HG03520 (cell line): ENCODE data around the gene CNTNAP2.
A peak's percentile ranks its signal among the peaks of the same experiment; 100 is the strongest.
"Not testable (repeated sequence)": the region's sequence is repeated elsewhere in the genome, so short reads cannot be mapped to it uniquely, and the experiment has no call there.

Source experiments
- ATAC-seq: cut with Tn5 transposase; IDR thresholded peaks from one replicate; pipeline ENCODE4 v1.9.1; 2021; ENCODE audit warnings: mild to moderate bottlenecking, moderate library complexity; ENCODE audit not compliant: unreplicated experiment

Gene CNTNAP2

DNA sequence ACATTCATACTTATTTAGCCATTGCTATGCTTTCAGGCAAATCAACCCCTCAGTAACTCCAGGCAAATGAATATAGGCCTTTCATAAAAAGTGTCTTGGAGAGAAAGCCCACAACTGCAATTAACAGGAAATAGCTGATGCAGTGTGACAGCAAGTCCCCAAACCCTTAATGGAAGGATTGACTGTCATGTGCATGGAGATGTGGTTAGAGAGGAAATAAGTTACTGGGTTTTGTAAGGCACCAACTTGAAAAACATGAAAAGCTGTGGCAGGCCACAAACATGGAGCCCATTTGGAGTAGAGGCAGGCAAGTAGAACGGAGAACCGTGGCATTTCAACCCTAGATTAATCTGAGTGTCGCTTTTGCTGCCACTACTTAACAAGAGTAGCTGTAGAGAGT lies 1924.6 kb downstream of the CNTNAP2 start:
- no peak for ATAC-seq

DNA sequence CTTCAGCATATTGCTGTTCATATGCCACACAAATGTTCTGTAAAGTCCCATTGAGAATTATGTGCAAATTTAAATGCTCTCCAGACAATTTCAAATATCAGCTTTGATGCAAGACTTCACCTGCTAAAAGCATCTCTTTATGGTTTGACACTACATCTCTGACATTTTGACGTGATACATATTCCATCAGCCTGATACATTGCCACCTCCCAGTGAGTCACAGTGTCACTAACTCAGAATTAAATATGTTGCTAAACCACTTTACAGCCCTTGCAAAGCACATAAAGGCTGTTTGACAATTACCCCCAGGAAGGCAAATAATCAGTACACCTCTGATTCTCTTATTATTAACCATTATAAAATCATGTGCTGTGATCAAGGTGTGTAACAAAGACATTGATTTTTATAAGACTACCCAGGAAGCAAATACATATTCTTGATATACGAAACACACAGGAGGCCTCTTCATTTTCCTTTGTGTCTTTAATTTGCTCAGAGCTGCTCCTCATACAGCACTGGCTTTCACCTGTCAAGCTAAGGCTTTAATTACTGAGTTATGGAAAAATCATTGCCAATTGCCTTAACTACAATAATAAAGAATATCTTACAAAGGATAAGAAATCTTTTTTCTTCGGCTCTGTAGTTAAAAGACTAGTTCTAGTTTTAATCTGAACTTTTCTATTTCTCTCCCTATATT lies 1926.5 kb downstream of the CNTNAP2 start:
- ATAC-seq = no peak

DNA sequence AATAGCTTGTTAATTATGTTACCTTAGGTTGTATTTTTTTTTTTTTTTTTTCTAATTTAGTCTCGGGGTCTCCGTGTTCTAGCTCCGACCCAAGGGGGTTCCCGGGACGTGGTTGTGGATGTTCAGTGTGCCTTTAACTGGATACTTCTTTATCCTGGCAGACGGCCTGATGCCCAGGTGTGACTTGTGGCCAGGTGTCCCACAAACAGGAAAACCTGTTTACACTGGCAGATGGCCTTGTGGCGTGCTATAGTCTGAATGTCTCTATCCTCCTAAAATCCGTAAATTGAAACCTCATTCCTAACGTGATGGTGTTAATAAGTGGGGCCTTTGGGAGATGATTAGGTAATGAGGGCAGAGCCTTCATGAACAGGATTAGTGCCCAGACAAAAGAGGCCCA lies 1927.6 kb downstream of the CNTNAP2 start:
- ATAC-seq = no peak

DNA sequence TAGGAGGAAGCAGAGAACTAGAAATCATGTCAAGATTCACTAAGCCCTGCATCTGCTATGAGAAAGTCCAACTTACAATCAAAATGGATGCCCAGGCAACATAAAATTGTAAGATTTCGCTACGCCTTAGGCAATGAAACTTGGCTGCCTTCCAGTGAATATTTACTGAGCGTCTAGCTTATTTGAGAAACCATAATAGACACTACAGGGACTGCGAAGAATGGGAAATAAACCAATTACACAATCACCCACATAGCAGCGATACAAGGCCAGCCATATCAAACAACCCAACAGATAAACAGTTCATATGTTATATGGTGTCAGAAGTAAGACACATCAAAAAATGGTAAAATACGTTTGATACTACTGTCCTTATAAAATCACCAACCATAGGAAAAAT lies 1928.9 kb downstream of the CNTNAP2 start:
- no peak for ATAC-seq

DNA sequence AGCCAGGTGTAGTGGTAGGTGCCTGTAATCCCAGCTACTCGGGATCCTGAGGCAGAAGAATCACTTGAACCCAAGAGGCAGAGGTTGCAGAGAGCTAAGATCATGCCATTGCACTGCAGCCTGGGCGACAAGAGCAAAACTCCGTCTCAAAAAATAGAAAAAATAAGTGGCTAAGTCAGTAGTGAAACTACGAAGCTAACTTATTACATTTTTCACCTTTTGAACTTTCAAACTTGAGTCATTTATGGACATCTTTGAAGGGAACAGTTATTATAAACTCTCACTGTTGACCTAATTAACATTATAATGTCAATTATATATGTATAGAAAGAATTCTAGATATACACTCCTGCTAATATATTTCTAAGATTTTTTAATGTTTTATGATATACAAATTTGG lies 1932.5 kb downstream of the CNTNAP2 start:
- ATAC-seq = peak; percentile 64

DNA sequence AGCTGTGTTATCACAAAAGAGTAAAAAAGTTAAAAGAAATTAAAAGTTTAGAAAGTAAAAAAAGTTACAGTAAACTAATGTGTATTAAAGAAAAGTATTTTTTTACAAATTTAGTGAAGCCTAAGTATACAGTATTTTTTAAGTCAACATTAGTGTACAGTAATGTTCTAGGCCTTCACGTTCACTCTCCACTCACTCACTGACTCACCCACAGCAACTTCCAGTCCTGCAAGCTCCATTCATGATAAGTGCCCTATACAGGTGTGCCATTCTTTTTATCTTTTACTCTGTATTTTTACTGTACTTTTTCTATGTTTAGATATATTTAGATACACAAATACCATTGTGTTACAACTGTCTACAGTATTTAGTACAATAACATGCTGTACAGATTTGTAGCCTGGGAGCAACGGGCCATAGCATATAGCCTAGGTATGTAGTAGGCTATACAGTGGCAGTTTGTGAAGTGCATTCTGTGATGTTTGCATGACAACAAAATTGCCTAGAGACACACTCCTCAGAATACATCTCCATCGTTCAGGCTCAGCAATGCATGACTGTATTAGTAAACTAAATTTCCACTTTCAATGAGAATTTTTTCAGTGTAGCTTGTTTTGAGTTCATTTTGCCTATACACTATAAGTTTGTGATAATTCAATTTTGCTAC lies 1934.0 kb downstream of the CNTNAP2 start:
- no peak for ATAC-seq

DNA sequence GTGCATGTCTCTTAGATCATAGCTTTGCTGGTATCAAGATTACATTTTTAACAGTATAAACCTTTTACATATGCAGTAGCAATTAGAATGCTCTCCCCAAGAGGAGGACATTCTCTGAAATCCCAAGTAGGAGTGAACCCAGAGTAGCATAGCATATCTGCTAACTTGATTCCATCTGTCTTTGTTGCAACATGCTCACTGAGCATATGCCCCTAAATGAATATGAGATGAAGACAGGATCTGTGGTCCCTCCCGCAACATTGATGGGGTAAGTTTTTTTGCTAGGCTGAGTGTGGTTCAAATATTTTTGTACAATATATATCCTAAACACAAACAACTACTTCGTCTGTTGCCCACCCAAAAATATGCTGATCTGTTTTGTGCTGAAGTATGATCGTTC lies 1939.8 kb downstream of the CNTNAP2 start:
- ATAC-seq = no peak

DNA sequence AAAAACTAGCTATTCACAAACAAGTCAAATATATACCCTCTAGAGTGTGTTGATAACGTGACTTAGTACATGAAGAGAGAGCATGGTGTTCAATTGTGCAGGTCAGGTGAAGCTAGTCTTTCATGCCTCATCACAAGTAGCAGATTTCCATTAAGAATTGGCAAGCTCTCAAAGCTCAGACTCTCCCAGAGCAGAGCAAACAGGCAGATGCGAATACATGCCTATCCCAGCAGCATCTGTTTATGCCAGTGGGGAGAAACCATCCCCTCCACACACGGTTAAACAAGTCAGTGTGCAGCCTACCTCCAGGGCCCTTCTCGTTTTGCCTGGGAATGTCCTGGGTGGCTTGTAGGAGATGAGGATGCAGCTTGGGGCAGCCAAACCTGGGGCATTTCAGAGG lies 1941.5 kb downstream of the CNTNAP2 start:
- ATAC-seq = no peak

DNA sequence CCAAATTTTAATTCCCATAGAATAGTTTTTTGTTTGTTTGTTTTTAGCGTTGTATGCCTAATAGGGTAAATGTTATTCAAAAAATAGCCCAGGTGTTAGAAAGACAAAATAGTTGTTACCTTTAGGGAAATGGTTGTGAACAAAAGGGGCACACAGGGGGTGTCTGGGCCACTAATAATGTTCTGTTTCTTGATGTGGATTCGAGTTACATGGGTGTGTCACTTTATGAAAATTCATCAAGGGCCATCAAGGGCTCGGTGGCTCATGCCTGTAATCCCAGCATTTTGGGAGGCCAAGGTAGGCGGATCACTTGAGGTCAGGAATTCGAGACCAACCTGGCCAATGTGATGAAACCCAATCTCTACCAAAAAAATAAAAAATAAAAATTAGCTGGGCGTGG lies 1942.2 kb downstream of the CNTNAP2 start:
- no peak for ATAC-seq

DNA sequence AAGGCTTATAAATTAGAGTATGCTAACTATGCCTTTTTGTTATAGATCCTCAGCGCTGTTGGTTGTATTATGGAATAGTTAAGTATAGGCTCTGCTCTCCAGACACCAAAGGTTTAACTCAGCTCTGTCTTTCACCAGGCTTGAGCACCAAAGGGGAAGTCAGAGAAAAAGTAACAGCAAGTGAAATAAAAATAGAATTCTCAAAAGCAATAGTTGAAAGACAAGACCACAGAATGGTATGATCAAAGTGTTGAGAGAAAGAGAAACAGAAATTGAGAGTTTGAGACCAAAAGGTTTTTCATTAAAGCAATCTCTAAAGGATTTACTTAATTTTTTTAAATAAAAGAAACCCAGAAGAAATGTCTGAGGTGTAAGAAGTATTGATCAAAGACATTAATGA lies 1944.1 kb downstream of the CNTNAP2 start:
- ATAC-seq = peak; percentile 91

DNA sequence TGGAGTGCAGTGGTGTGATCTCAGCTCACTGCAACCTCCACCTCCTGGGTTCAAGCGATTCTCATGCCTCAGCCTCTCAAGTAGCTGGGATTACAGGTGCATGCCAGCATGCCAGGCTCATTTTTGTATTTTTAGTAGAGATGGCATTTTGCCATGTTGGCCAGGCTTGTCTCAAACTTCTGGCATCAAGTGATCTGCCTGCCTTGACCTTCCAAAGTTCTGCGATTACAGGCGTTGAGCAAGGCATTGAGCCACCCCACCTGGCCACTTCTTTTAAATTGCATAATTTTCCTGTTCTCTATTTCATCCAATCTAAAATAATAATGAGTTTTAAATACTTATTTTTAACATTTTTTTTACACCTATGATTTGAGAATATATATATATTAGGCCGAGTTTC lies 1961.5 kb downstream of the CNTNAP2 start:
- not testable (repeated sequence) for ATAC-seq

DNA sequence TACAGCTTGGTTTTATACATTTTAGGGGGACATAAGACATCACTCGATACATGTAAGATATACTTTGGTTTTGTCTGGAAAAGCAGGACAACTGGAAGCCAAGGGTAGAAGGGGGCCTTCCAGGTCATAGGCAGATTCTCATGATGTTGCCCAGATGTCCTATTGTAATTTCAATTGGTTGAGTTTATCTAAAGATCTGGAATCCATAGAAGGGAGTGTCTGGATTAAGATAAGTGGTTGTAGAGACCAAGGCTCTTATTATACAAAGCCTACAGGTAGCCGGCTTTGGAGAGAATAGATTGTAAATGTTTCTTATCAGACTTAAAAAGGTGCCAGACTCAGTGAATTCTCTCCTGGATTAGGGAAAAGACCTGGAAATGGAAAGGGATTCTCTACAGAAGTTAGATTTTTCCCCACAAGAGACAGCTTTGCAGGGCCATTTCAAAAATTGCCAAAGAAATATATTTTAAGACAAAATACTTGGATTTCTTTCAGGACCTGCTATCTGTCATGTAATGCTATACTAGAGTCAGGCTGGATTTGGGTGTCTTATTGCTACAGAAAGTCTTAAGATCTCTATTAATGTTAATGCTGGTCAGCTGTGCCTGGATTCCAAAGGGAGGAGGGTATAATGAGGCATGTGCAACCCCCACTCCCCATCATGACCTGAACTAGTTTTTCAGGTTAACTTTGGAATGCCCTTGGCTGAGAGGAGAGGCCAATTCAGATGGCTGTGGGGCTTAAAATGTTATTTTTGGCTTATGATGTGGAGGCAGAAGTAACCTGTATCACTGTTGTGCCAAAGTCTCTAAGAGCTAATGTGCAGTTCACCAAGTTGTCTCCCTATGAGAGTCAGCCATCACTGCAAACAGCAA lies 1962.8 kb downstream of the CNTNAP2 start:
- no peak for ATAC-seq

DNA sequence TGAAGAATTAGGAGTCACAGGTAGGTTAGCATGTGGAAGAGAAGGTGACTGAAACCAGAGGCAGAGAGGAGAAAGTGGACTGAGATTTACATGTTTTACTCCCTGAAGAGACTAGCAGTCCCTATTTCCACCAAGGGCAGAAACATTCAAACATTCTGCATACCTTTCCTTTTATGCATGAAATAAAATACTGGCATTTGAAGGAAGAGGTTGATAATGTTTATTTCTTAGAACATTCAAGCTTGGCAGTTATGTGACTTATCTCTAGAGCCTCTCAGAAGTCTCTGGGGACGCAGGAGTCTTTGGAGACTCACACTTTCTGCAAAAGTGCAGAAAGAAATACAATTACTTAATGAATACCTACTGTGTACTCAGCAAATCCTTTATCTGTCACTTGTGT lies 1966.8 kb downstream of the CNTNAP2 start:
- ATAC-seq = no peak

DNA sequence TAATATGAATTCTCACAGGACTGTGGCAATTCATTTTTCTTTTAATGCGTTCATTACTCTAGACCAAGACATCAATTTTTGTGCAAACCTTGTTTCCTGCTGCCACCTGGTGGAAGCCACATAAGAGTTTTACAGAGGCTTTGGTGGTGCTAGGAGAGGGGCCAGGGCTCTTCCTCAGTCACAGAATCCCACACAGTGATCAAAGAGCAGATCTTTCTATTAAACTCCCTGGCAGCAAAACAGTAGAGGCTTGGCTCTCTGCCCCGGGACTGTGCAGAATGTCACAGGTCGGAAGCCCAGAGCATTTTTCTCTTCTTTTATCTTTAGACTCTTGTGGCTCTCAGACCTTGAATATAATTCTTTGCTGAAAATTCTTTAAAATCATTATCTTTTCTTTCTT lies 1967.5 kb downstream of the CNTNAP2 start:
- peak; percentile 51 for ATAC-seq

DNA sequence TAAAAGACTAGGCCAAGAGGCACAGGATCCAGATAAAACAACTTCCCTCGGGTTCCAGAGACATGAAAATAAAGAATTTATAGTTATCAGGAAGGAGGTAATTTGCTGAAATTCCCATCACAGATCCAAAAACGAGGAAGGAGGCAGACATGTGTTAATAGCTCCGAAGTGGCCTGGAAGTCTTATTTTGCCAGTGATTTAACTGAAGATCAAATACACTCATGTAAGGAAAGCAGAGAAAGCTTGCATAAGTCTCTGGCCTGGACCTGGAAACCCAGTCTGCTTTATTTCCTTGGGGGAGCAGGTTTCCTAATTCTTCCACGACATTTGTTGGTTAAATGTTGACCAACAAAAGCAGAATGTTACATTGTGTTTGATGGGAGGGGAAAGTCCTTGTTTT lies 1975.3 kb downstream of the CNTNAP2 start:
- ATAC-seq = no peak

DNA sequence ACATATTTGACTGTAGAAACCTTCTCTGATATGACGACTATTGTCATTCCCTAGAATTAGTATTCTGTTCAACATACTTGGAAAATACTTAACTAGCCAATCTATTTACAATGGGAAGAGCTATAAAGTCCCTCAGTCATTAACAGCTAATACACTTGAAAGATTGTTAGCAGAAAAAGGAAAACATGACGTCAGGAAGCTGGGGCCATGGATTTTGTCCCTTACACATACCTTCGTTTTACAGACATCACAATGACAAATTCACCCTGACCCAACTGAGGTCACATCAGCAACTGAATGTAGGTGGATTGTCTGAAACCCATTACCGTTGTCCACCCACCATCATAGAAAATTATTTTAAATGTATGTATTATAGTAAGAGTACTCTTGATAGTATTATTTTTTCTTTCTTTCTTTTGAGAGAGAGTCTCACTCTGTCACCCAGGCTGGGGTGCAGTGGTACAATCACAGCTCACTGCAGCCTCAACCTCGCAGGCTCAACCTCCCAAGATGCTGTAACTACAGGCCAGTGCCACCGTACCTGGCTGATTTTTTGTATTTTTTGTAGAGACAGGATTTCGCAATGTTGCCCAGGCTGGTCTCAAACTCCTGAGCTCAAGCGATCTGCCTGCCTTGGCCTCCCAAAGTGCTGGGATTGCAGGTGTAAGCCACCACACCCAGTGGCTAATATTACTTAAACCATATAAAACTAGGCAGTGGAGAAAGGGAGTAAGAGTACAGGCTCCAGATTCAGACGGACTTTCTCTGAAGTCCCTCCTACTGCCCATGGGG lies 1977.0 kb downstream of the CNTNAP2 start:
- ATAC-seq = no peak

DNA sequence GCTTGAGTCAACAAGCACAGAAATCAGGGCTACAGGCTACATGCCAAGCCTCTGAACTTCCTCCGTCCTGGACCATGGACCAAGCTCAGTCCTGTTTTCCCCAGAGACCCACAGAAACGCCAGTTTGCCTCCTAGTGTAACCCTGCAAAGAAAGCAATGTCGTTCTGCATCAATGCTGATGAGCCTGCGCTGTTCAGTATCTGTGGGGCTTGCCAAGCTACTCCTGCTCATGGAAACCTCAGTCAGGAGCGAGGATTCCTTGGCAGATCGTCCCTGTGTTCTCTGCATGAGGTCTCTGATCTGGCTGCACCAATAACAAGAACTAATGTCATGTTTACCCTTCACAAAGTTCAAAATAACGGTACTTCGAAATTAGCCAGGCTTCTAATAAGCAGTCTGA lies 1978.5 kb downstream of the CNTNAP2 start:
- ATAC-seq = no peak

DNA sequence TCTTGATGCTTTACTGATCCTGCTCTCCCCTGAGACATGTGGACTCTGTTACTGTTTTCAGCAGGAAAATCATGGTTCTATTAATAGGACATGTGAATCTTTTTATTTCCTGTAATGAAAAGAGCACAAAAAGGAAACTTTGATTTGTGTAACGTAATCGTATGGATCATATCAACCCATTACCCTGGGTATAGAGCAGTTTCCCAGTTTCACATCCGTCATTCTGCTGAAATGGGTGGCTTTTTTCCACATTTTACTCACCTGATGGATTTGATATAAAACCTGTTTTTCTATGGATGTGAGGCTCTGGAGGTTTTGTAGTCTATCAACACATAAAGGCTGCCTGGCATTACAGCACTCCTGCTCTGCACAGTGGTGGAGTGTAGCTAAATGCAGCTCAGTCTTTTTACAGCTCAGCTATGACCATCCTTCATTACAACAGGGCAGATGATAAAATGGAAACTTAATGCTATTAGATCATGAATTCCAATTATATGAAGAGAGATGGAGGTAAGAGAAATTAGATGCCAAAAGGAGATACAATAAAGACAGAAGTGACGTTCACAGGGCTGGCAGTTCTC lies 1987.6 kb downstream of the CNTNAP2 start:
- no peak for ATAC-seq

DNA sequence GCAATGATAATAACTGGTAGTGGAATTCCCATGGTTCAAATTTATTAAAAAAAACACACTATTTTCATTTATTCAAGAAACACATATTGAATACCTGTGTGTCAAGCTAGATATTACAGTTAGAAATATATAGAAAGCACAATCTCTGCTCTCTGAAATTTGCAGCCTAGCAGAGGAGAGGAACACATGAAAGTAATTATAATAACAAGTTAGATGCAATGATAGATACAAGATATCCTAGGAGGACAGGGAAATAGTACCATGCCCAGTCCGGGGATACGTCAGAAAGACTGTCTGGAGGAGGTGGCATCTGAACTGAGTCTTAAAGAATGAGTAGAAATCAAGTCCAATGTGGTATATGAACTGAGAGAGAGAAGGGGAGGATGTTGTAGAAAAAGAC lies 1988.3 kb downstream of the CNTNAP2 start:
- no peak for ATAC-seq

DNA sequence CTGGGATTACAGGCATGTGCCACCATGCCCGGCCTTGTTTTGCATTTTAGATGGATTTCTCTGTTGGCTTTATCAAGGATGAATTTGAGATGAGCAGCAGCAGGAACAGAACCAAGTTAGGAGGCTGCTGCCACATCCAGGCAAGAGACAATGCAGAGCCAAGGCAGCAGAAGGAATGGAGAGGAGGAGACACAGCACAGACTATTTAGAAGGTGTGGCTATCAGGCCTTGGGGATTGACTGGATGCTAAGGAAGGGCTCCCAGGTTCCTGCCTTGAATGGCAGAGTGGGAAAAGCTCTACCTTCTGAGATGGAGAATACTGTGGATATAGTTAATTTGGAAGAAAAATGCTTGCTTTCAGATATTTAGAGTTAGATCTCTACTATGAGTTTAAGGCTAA lies 1989.3 kb downstream of the CNTNAP2 start:
- no peak for ATAC-seq
